Activated CD4-positive, alpha-beta T cell treated with anti-CD3 and anti-CD28 coated beads, Interleukin-2, amount 10 ng/mL, durations not matched to agents 24 days and 14 days (primary cell): ENCODE data around the gene DPYSL4. TPM values are rescaled to one million over a fixed set of nuclear protein-coding genes. Genes with fewer than 3 reads are reported as not detected.

Experiments used
- DNase-seq: peaks from one replicate; pipeline ENCODE4 v3.0.0; 2022
- H3K27ac Mint-ChIP-seq: one replicate; pipeline ENCODE4 v1.8.0; 2022; ENCODE audit warnings: mild to moderate bottlenecking, mixed read lengths
- H3K27me3 Mint-ChIP-seq: one replicate; pipeline ENCODE4 v1.8.0; 2022; ENCODE audit warnings: mixed read lengths
- H3K36me3 Mint-ChIP-seq: one replicate; pipeline ENCODE4 v1.8.0; 2022; ENCODE audit warnings: low read depth, mild to moderate bottlenecking, mixed read lengths
- H3K4me1 Mint-ChIP-seq: one replicate; pipeline ENCODE4 v1.8.0; 2021; ENCODE audit warnings: mixed read lengths
- H3K4me3 Mint-ChIP-seq: one replicate; pipeline ENCODE4 v1.8.0; 2022; ENCODE audit warnings: mild to moderate bottlenecking, moderate library complexity, mixed read lengths
- H3K9me3 Mint-ChIP-seq: one replicate; pipeline ENCODE4 v1.8.0; 2021; ENCODE audit warnings: mixed read lengths
- intact Hi-C: fragments of 100-400 bp; cut with micrococcal nuclease; formaldehyde crosslinking; loops from one replicate; pipeline ENCODE4 v1.15.1; 2023
- total RNA-seq: library from RNA; stranded (reverse); gene quantifications from 2 replicates; pipeline ENCODE4 v1.2.3, GENCODE V29; 2022

DPYSL4 gene
- total RNA-seq, 1 donor from 2014 or later = 32.5 TPM

DNA sequence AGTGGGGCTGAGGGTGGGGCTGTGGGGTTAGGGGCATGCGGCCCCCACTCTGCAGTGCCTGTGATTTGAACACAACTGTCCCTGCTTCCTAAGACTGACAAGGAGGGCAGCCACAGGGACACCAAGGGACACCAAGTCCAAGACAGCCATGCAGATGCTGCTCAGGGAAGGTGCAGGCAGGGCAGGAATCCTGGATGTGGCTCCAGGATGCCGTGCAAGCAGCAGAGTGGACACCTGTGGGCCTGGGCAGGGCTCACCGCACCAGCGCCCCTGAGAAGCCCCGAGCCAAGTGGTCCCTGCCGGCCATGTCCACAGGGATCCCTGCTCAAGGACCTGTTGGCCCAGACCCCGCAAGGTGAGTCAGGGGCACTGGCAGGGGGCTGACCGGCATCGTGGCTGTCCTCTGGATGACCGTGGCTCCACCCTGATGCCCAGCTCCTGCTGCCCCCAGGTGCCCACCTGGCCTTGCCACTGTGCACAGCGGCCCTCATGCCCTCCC is 62.5 kb downstream of the DPYSL4 start:
- H3K4me3 Mint-ChIP-seq = no peak overlapping the region
- no peak overlapping the region for H3K27ac Mint-ChIP-seq
- no peaks in the 10 kb centered on the region for H3K27me3 Mint-ChIP-seq
- H3K9me3 Mint-ChIP-seq = no peaks in the 10 kb centered on the region
- DNase-seq = no peak
- no peaks in the 10 kb centered on the region for H3K36me3 Mint-ChIP-seq
- no peaks in the 10 kb centered on the region for H3K4me1 Mint-ChIP-seq
- intact Hi-C loops = no loop called here

GRCh38 chr10:132249824-132250375 is 63.2 kb downstream of the DPYSL4 start:
- no peaks in the 10 kb centered on the region for H3K36me3 Mint-ChIP-seq
- H3K4me1 Mint-ChIP-seq = no peaks in the 10 kb centered on the region

DNA sequence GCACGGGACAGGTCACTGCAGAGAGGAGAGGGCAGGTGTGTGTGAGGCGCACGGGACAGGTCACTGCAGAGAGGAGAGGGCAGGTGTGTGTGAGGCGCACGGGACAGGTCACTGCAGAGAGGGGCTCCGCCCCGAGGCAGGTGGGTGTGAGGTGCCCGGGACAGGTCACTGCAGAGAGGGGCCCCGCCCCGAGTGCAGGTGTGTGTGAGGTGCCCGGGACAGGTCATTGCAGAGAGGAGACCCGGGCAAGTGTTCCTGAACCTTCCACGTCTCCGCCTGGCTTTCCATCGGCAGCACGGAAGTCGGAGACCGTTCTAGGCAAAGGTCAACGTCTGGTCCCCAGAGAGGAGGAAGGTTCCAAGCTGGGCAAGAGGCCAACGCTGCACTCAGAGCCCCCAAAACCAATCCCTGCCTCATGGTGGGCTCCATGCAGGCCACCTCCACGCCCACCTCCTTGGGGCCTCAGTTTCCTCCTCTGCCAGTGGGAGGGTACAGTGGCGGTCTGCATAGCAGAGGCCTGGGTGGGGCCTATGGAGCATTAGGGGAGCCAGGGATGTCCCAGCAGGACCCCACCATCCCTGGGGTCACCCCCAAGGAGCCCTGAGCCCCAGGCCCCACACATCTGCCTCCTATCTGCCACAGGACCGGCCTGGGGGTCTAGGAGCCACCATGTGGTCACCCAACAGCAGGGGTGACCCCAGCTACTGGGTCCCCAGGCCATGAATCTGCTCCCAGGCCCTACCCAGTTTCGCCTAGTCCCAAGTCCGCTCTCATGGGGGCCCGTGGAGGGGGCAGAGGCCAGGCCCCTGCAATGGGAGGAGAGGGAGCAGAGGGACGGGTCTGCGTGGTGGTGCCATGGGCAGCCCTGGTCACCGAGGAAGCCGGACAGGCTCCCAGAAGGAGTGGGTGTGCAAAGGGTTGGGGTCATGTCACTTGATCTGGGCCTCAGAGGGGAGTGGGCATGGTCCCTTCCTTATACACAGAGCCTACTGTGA is 64.0 kb downstream of the DPYSL4 start:
- Mint-ChIP-seq H3K27ac (no peak overlapping the region), H3K36me3 (no peaks in the 10 kb centered on the region), H3K4me3 (no peak overlapping the region), H3K9me3 (no peaks in the 10 kb centered on the region), H3K4me1 (no peaks in the 10 kb centered on the region), H3K27me3 (no peaks in the 10 kb centered on the region)
- DNase-seq = no peak
- intact Hi-C loops = no loop called here

More at GRCh38 chr10:132249824-132250375, 63.2 kb downstream of the DPYSL4 start:
- intact Hi-C loops = no loop called here
- no peak overlapping the region for H3K4me3 Mint-ChIP-seq
- H3K9me3 Mint-ChIP-seq = no peaks in the 10 kb centered on the region
- no peaks in the 10 kb centered on the region for H3K27me3 Mint-ChIP-seq
- no peak overlapping the region for H3K27ac Mint-ChIP-seq
- DNase-seq = no peak

GRCh38 chr10:132251928-132252327 is 65.2 kb downstream of the DPYSL4 start:
- Mint-ChIP-seq H3K4me1 (no peaks in the 10 kb centered on the region), H3K27me3 (no peaks in the 10 kb centered on the region), H3K9me3 (no peaks in the 10 kb centered on the region), H3K36me3 (no peaks in the 10 kb centered on the region), H3K27ac (no peak overlapping the region), H3K4me3 (no peak overlapping the region)
- no peak for DNase-seq
- intact Hi-C loops = no loop called here

DNA sequence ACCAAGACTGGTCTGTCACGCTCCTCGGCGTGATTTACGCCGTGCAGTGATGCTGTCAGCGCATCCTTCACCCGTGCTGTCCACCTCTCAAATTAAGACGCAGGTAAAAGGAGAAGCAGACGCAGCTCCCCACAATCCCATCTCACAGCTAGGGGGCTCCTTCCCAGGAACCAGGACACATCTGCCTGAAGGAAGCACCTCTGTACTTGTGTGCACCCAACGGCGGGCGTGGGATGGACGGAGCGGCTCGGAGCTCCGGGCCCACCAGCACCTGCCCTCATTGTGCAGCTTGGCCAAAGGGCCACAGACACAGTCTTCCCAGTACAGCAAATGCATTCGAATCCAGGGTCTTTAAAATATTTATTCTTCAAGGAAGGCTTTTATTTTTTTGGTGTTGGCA is 65.7 kb downstream of the DPYSL4 start:
- no peak for DNase-seq
- Mint-ChIP-seq H3K9me3 (no peaks in the 10 kb centered on the region), H3K4me1 (no peaks in the 10 kb centered on the region), H3K27me3 (no peaks in the 10 kb centered on the region), H3K4me3 (no peak overlapping the region), H3K36me3 (no peaks in the 10 kb centered on the region), H3K27ac (no peak overlapping the region)
- intact Hi-C loops = no loop called here

DNA sequence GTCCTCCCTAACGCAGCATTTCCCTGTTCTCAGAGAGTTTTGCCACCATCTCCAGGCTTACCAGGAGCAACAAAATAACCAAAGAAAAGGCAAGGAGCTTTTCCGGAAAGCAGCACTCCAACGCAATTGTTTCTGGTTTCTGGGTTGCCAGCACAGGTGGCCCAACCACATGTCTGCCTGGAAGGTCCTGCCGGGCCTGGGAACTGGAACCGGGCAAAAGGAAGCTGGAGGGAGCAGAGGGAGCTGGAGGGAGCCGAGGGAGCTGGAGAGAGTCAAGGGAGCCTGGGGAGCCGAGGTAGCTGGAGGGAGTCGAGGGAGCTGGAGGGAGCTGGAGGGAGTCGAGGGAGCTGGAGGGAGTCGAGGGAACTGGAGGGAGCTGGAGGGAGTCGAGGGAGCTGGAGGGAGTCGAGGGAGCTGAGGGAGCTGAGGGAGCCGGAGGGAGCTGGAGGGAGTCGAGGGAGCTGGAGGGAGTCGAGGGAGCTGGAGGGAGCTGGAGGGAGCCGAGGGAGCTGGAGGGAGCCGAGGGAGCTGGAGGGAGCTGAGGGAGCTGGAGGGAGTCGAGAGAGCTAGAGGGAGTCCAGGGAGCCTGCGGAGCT is 66.4 kb downstream of the DPYSL4 start:
- intact Hi-C loops = no loop called here
- Mint-ChIP-seq H3K27ac (no peak overlapping the region), H3K27me3 (no peaks in the 10 kb centered on the region), H3K4me1 (no peaks in the 10 kb centered on the region), H3K4me3 (no peak overlapping the region), H3K36me3 (no peaks in the 10 kb centered on the region), H3K9me3 (no peaks in the 10 kb centered on the region)
- no peak for DNase-seq

GRCh38 chr10:132254841-132255240 is 68.1 kb downstream of the DPYSL4 start:
- Mint-ChIP-seq H3K4me1 (no peaks in the 10 kb centered on the region), H3K9me3 (no peaks in the 10 kb centered on the region), H3K36me3 (no peaks in the 10 kb centered on the region), H3K4me3 (no peak overlapping the region), H3K27me3 (no peaks in the 10 kb centered on the region), H3K27ac (no peak overlapping the region)
- DNase-seq = no peak
- intact Hi-C loops = no loop called here

Other genes with a start within 250 kb of the DPYSL4 start
- 94.4 and 95.1 TPM in 2 replicates for gene BNIP3, start 205.0 kb upstream of the DPYSL4 start, total RNA-seq
- 1.2 and 1.3 TPM in 2 replicates for gene JAKMIP3, start 121.0 kb upstream of the DPYSL4 start, total RNA-seq
- 15.2 and 18.4 TPM in 2 replicates for gene STK32C, start 121.0 kb downstream of the DPYSL4 start, total RNA-seq
- gene LRRC27, start 145.2 kb downstream of the DPYSL4 start, total RNA-seq = 2.3 and 3.3 TPM in 2 replicates
- gene PWWP2B, start 210.3 kb downstream of the DPYSL4 start, total RNA-seq = 4.9 and 5.0 TPM in 2 replicates